CD4-positive, alpha-beta T cell (primary cell): ENCODE results near the gene LRRK2. TPM values are rescaled to one million over a fixed set of nuclear protein-coding genes. Genes with fewer than 3 reads are reported as not detected.
"Not testable (repeated sequence)": the region's sequence is repeated elsewhere in the genome, so short reads cannot be mapped to it uniquely, and the experiment has no call there.

Source experiments
- ATAC-seq: fragments of 200-7000 bp; cut with Tn5 transposase; one replicate; pipeline ENCODE4 v1.10.0; 2022; ENCODE audit warnings: mild to moderate bottlenecking; ENCODE audit not compliant: poor library complexity
- CTCF ChIA-PET: fragments of 350-600 bp; sonication (Branson Sonifier 250); formaldehyde crosslinking; loops from one replicate; lab custom pipeline; 2021; ENCODE audit warnings: antibody characterized with exemption, inconsistent platforms; lab: Charles Lee
- POLR2A ChIA-PET: fragments of 350-600 bp; sonication (Branson Sonifier 250); formaldehyde crosslinking; loops from one replicate; lab custom pipeline; 2021; ENCODE audit warnings: antibody characterized with exemption, inconsistent platforms; lab: Charles Lee
- DNase-seq, 14 experiments: peaks; one replicate each; pipeline ENCODE4 v3.0.0-alpha.2; 2013 to 2020; ENCODE audit warnings: mixed read lengths in 2 of 14
- H3K27ac ChIP-seq, 2 donors: one replicate each; pipeline versions ENCODE4 v1.5.1 to v1.7.0; 2013; ENCODE audit warnings: low read length in 2 of 2, low read depth in 1 of 2, mild to moderate bottlenecking in 1 of 2
- H3K27me3 ChIP-seq, 2 experiments: 1 replicate in 1 of 2; 2 replicates in 1 of 2; pipeline versions ENCODE4 v1.6.1 to v1.7.0; 2013; ENCODE audit warnings: low read length in 2 of 2, control low read depth in 1 of 2, mild to moderate bottlenecking in 1 of 2, moderate library complexity in 1 of 2; ENCODE audit not compliant: insufficient read depth in 2 of 2, control insufficient read depth in 1 of 2
- H3K36me3 ChIP-seq: one replicate; pipeline ENCODE4 v1.6.1; 2013; ENCODE audit warnings: low read length, control low read depth; ENCODE audit not compliant: insufficient read depth
- H3K4me1 ChIP-seq: one replicate; pipeline ENCODE4 v1.6.1; 2013; ENCODE audit warnings: low read length, control low read depth; ENCODE audit not compliant: insufficient read depth
- H3K4me3 ChIP-seq: one replicate; pipeline ENCODE4 v1.5.1; 2013; ENCODE audit warnings: mild to moderate bottlenecking, low read length, moderate library complexity
- H3K9me3 ChIP-seq, 2 experiments: 1 replicate in 1 of 2; 2 replicates in 1 of 2; pipeline versions ENCODE4 v1.6.1 to v1.7.0; 2013; ENCODE audit warnings: low read length in 2 of 2, mild to moderate bottlenecking in 2 of 2, control low read depth in 1 of 2, moderate library complexity in 1 of 2; ENCODE audit not compliant: control insufficient read depth in 1 of 2, insufficient read depth in 1 of 2
- H3K27ac Mint-ChIP-seq: one replicate; pipeline ENCODE4 v1.8.0; 2020; ENCODE audit warnings: mixed read lengths
- H3K27me3 Mint-ChIP-seq: one replicate; pipeline ENCODE4 v1.8.0; 2021; ENCODE audit warnings: mixed read lengths
- H3K36me3 Mint-ChIP-seq: one replicate; pipeline ENCODE4 v1.8.0; 2021; ENCODE audit warnings: low read depth, mixed read lengths
- H3K4me1 Mint-ChIP-seq: one replicate; pipeline ENCODE4 v1.8.0; 2021; ENCODE audit warnings: low read depth, mixed read lengths
- H3K4me3 Mint-ChIP-seq: one replicate; pipeline ENCODE4 v1.8.0; 2020; ENCODE audit warnings: mild to moderate bottlenecking, mixed read lengths
- H3K9me3 Mint-ChIP-seq: one replicate; pipeline ENCODE4 v1.8.0; 2020; ENCODE audit warnings: mixed read lengths
- intact Hi-C, 2 experiments: fragments of 100-400 bp; cut with DNase I in 1 of 2; cut with micrococcal nuclease in 1 of 2; formaldehyde crosslinking; loops; one replicate each; pipeline versions ENCODE4 v1.15.1 to v1.9.0; 2023 to 2025; cut with DNase I, micrococcal nuclease
- total RNA-seq, 174 experiments: library from RNA in 2 of 174; stranded (reverse) in 2 of 174; gene quantifications; one replicate each; pipeline ENCODE4 v1.2.3 and lab custom pipeline; 2021 to 2026
- TF ChIP-seq, protein P1 (sequence below): fragments of 200-600 bp; IDR thresholded peaks from one replicate; pipeline ENCODE4 v1.8.0; 2022; ENCODE audit warnings: antibody characterized with exemption, mild to moderate bottlenecking

The LRRK2 gene
- total RNA-seq, 2 experiments from 2014 or later: 0.42 to 0.60 TPM

DNA sequence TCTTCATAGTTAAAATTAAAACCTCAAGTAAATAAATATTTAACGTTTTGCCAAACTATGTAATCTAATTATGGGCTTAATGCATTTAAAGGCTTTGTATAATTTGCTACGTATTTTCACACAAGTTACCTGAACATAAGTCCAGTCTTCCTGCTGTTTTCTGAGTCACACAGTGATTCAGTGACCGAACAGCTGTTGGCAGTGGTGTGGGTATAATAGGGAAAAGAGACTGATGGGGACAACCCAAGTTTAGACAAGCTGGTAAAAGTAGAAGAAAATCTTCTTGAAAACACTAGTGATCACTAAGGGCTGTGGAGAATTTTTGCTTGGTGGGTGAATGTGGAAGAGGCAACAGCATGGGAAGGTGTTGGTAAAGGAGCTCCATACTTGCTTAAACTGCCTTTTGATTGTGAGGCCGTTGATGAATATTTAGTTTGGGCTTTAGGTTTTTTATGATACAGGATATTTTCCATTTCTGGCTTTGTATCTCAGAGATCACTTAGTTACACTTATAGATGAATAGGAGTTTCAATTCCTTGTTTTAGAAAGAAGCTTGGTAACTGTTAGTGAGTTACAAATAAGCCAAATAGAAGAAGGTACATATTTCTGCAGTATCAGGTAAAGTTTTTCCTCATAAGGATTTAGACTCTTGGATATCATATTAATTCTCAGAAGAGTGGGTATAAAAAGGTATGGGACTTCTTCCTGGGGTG is 23.9 kb downstream of the LRRK2 start:
- Histone ChIP-seq H3K9me3 (peaks cover 0 to 4% of the 10 kb centered on the region in 2 experiments), H3K36me3 (no peaks in the 10 kb centered on the region), H3K27ac (no peak overlapping the region), H3K4me1 (no peaks in the 10 kb centered on the region), H3K27me3 (no peaks in the 10 kb centered on the region), H3K4me3 (no peak overlapping the region)
- no peaks in the 10 kb centered on the region for H3K36me3 Mint-ChIP-seq
- no peaks in the 10 kb centered on the region for H3K27me3 Mint-ChIP-seq
- ATAC-seq (no peak), DNase-seq (no peak)
- intact Hi-C loops: no loop called here
- no peak overlapping the region for H3K4me3 Mint-ChIP-seq
- H3K4me1 Mint-ChIP-seq: no peaks in the 10 kb centered on the region
- H3K9me3 Mint-ChIP-seq: peaks cover 4% of the 10 kb centered on the region
- ChIA-PET CTCF (no interaction called here), POLR2A (no interaction called here)
- no peak overlapping the region for H3K27ac Mint-ChIP-seq
- TF ChIP-seq, protein P1, sequence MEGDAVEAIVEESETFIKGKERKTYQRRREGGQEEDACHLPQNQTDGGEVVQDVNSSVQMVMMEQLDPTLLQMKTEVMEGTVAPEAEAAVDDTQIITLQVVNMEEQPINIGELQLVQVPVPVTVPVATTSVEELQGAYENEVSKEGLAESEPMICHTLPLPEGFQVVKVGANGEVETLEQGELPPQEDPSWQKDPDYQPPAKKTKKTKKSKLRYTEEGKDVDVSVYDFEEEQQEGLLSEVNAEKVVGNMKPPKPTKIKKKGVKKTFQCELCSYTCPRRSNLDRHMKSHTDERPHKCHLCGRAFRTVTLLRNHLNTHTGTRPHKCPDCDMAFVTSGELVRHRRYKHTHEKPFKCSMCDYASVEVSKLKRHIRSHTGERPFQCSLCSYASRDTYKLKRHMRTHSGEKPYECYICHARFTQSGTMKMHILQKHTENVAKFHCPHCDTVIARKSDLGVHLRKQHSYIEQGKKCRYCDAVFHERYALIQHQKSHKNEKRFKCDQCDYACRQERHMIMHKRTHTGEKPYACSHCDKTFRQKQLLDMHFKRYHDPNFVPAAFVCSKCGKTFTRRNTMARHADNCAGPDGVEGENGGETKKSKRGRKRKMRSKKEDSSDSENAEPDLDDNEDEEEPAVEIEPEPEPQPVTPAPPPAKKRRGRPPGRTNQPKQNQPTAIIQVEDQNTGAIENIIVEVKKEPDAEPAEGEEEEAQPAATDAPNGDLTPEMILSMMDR: no peak

DNA sequence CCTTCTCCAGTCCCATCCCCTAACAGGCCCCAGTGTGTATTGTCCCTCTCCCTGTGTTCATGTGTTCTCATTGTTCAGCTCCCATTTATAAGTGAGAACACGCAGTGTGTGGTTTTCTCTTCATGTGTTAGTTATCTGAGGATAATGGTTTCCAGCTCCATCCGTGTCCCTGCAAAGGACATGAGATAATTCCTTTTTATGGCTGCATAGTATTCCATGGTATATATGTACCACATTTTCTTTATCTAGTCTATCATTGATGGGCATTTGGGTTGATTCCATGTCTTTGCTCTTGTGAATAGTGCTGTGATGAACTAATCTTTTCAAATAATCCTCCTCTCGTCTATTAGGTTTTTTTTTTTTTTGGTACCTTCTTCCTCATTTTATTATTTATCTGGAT is 25.9 kb downstream of the LRRK2 start:
- H3K9me3 Mint-ChIP-seq, H3K4me3 ChIP-seq, DNase-seq, H3K27ac Mint-ChIP-seq, H3K4me3 Mint-ChIP-seq, H3K27me3 Mint-ChIP-seq, intact Hi-C loops, ATAC-seq, H3K36me3 ChIP-seq, H3K4me1 Mint-ChIP-seq, H3K4me1 ChIP-seq, H3K27me3 ChIP-seq, H3K27ac ChIP-seq, CTCF ChIA-PET, H3K36me3 Mint-ChIP-seq, H3K9me3 ChIP-seq, POLR2A ChIA-PET: not testable (repeated sequence)

DNA sequence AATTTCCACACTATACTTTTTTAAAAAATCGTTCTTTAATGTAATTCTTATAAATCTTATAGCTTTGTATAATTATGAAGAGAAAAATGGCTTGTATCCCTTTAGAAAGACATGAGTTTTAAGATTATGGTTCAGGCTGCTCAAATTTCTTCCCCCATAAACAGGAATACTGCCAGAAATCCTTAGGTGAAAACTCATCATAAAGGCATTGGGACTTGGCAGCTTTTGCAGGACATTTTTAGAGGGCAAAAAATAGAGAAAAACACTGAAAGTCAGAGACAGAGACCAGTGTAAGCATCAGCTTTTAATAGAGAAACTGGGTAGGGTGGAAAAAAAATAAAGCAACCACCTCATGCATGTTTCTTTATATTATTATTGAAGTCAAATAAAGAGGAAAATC is 29.1 kb downstream of the LRRK2 start:
- H3K27ac ChIP-seq: no peak overlapping the region
- Mint-ChIP-seq H3K4me3 (no peak overlapping the region), H3K27me3 (no peaks in the 10 kb centered on the region), H3K36me3 (no peaks in the 10 kb centered on the region), H3K9me3 (peaks cover 4% of the 10 kb centered on the region), H3K27ac (no peak overlapping the region), H3K4me1 (no peaks in the 10 kb centered on the region)
- H3K27me3 ChIP-seq: no peaks in the 10 kb centered on the region
- CTCF ChIA-PET: no interaction called here
- H3K4me1 ChIP-seq: no peaks in the 10 kb centered on the region
- no peak for ATAC-seq
- no peak overlapping the region for H3K4me3 ChIP-seq
- POLR2A ChIA-PET: no interaction called here
- DNase-seq: no peak
- peaks cover 0 to 4% of the 10 kb centered on the region in 2 experiments for H3K9me3 ChIP-seq
- H3K36me3 ChIP-seq: no peaks in the 10 kb centered on the region
- TF ChIP-seq, protein P1: no peak
- intact Hi-C loops: no loop called here
